GM21360 (cell line): Measurements from ENCODE around the gene RPS6KA2.

Source experiments
- ATAC-seq: cut with Tn5 transposase; IDR thresholded peaks from one replicate; pipeline ENCODE4 v1.9.1; 2021; ENCODE audit warnings: mild to moderate bottlenecking, moderate library complexity; ENCODE audit not compliant: unreplicated experiment

The RPS6KA2 gene

GRCh38 chr6:166656230-166657151, 29.4 kb upstream of the RPS6KA2 start:
- no peak for ATAC-seq

GRCh38 chr6:166655713-166656229, 28.7 kb upstream of the RPS6KA2 start:
- no peak for ATAC-seq

- ATAC-seq: no peak
Measured at GRCh38 chr6:166655251-166655650, 28.2 kb upstream of the RPS6KA2 start.

GRCh38 chr6:166654573-166654972, 27.5 kb upstream of the RPS6KA2 start:
- no peak for ATAC-seq

- ATAC-seq: no peak
Measured at GRCh38 chr6:166653639-166653941, 26.5 kb upstream of the RPS6KA2 start.

- no peak for ATAC-seq
Measured at GRCh38 chr6:166650824-166651807, 24.1 kb upstream of the RPS6KA2 start.

GRCh38 chr6:166650047-166650446, 23.0 kb upstream of the RPS6KA2 start:
- ATAC-seq: no peak

- ATAC-seq: no peak
Measured at GRCh38 chr6:166648846-166649245, 21.8 kb upstream of the RPS6KA2 start.

GRCh38 chr6:166647896-166648295, 20.8 kb upstream of the RPS6KA2 start:
- no peak for ATAC-seq

- ATAC-seq: no peak
Measured at GRCh38 chr6:166646716-166647115, 19.7 kb upstream of the RPS6KA2 start.

GRCh38 chr6:166645896-166646295, 18.8 kb upstream of the RPS6KA2 start:
- no peak for ATAC-seq

- no peak for ATAC-seq
Measured at GRCh38 chr6:166644681-166645080, 17.6 kb upstream of the RPS6KA2 start.

GRCh38 chr6:166643891-166644590, 17.0 kb upstream of the RPS6KA2 start:
- no peak for ATAC-seq

- ATAC-seq: no peak
Measured at GRCh38 chr6:166642646-166643045, 15.6 kb upstream of the RPS6KA2 start.

- ATAC-seq: no peak
Measured at GRCh38 chr6:166640342-166641043, 13.4 kb upstream of the RPS6KA2 start.

- no peak for ATAC-seq
Measured at GRCh38 chr6:166639921-166640320, 12.9 kb upstream of the RPS6KA2 start.

- no peak for ATAC-seq
Measured at GRCh38 chr6:166638573-166638964, 11.5 kb upstream of the RPS6KA2 start.

GRCh38 chr6:166637812-166638572, 10.9 kb upstream of the RPS6KA2 start:
- no peak for ATAC-seq

- ATAC-seq: no peak
Measured at GRCh38 chr6:166636934-166637333, 9.9 kb upstream of the RPS6KA2 start.
